ENCODE results near the gene GTF3C5.
"Not testable (repeated sequence)": the region's sequence is repeated elsewhere in the genome, so short reads cannot be mapped to it uniquely, and the experiment has no call there.

Gene GTF3C5

DNA sequence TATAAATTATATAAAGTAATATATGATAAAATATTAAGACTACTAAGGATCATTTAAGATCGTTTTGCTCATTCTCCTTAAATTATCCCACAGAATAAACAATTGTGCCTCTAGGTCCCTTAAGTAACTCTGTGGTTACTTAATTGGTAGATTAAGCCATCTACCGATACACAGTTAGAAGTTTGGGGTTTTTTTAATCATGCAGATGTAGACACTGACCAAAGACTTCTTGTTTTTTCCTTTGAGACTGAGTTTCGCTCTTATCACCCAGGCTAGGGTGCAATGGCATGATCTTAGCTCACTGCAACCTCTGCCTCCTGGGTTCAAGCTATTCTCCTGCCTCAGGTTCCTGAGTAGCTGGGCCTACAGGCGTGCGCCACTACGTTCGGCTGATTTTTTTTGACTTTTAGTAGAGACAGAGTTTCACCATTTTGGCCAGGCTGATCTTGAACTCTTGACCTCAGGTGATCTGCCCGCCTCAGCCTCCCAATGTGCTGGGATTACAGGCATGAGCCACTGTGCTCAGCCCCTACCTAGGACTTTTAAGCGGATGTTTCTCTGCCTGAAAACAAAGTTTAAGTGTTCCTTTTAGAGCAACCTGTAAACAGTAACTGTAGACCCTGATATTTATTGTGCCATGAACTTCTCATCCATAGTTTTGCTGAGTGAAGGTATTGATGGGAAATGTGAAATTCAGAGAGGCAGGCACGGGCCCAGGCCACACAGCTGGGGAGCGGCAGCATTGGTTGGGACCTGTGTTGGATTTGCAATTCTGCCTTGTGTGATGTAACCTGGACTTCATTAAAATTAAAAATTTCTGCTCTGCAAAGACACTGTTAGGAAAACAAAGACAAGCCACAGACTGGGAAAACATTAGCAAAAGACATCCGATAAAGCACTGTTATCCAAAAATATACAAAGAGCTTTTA, 42.6 kb downstream of the GTF3C5 start:
- DNase-seq, result no peak

DNA sequence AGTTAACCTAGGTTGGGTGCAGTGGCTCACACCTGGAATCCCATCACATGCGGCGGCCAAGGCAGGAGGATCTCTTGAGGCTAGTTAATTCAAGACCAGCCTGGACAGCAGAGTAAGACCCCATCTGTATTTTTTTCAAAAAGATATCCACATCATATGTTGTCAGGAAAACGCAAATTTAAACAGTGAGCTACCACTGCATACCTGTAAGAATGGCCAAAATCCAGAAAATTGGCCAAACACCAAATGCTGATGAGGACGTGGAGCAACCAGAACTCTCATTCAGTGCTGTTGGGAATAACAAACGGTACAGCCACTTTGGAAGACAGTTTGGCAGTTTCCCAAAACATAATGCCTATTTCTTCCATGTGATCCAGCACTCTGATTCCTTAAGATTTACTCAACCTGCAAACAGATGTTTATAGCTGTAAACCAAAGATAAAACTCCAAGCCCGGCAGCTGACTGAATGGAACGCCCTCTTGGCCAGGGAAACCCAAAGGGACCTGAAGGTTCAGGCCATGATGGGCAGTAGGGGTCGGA, 43.4 kb downstream of the GTF3C5 start:
- no peak for DNase-seq

DNA sequence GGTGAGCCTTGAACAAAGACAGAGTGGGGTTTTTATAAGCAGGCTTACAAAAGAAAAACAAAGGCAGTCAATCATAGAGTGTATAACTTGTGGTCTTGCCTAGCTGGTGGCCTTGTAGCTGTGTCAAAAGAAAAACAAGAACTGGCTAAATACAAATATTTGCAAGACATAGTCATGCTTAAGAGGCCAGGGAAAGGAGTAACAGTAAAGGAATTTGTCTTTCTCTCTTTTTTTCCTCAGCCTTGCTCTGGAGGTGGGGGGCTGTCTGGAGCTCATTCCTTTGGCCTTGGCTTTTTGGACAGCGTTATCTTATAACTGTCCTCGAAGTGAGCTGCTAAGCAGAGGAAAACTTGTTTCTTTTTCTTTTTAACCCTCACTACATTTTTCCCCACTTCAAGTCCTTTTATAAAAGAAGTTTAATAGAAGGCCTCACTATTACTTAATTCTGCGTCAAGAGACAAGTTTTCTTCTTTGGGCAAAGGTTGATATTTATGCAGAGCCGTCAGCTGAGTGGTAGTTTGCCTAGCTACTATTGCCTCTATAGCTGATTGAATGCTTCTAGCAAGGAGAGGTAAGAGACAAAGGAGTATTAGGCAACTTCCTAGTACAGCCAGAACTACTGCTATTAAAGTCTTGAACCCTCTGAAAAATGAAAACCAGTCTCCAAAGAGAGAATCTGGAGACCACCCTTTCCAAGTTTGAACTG, 45.3 kb downstream of the GTF3C5 start:
- DNase-seq, result no peak

DNA sequence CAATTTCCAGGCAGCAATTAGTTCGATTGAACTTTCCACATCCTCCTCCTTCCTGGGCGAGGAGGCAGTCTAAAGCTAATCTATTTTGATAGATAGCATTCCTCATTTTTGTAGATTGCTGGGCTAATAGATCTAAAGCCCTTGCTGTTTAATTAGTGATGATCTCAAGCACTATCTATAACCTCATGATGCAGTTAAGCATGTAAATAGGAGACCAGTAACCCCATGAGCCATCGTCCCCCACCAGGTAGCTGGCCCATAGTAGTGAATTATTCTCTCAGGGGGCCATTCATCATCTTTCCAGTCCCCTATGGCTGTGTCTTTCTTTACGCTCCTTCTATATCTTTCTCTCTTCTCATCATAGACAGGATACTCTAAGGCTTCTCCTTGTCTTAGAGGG, 45.9 kb downstream of the GTF3C5 start:
- DNase-seq, result no peak

DNA sequence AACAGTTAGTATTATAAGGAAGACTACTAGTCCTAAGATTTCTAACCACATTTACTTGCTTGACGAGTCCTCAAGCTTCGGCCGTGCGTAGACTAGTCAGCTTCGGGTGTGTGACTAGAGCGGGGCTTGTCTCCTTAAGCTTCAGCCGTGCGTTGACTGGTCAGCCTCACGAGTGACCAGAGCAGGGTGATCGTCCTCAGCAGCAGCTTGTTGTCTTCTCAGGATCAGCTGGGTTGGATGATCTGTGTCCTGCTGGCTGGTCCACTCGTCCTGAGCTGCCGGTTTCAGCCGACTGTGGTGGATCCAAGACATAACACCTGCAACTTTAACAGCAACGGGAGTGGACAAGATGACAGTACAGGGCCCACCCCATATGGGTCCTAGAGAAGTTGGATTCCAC, 47.7 kb downstream of the GTF3C5 start:
- no peak for DNase-seq

DNA sequence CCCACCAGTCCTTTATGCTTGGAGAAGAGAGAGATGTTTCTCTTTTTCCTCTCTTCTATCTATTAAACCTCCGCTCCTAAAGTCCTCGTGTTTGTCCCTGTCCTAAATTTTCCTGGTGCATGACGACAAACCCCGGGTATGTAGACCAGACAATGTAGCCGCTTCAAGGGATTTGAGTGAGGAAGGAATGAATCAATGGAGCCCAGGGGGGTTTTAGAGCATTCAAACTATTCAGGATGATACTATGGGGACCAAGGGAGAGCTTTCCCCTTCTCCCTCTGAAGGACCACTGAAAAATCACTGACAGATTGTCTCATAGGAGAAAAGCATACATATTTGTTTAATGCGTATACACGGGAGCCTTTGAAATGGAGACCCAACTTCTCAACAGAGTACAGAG, 49.4 kb downstream of the GTF3C5 start:
- no peak for DNase-seq

DNA sequence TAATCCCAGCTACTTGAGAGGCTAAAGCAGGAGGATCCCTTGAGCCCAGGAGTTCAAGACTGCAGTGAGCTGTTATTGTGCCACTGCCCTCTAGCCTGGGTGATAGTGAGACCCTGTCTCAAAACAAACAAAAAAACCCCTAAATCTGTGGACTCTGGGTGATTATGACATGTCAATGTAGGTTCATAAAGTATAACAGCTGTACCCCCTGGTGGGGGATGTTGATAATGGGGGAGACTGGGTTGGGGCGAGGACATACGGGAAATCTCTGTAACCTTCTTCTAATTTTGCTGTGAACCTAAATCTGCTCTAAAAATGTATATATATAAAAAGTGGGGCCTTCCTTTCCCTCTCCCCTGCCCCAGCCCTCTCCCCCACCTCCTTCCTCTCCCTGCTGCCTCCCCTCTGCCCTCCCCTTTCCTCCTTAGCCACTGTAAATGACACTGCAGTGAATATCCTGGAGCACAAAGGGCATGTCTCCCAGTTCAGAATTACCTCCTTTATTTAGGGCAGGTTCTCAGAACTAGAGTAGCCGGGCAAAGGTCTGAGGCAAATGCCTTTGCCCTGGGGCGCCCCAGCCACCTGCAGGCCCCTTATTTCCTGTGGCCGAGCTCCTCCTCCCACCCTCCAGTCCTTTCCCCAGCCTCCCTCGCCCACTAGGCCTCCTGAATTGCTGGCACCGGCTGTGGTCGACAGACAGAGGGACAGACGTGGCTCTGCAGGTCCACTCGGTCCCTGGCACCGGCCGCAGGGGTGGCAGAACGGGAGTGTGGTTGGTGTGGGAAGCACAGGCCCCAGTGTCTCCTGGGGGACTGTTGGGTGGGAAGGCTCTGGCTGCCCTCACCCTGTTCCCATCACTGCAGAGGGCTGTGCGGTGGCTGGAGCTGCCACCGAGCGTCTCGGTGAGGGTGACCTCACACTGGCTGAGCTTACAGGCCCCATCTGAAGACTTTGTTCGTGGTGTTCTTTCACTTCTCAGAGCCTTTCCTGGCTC, 50.3 kb downstream of the GTF3C5 start:
- not testable (repeated sequence) for DNase-seq

DNA sequence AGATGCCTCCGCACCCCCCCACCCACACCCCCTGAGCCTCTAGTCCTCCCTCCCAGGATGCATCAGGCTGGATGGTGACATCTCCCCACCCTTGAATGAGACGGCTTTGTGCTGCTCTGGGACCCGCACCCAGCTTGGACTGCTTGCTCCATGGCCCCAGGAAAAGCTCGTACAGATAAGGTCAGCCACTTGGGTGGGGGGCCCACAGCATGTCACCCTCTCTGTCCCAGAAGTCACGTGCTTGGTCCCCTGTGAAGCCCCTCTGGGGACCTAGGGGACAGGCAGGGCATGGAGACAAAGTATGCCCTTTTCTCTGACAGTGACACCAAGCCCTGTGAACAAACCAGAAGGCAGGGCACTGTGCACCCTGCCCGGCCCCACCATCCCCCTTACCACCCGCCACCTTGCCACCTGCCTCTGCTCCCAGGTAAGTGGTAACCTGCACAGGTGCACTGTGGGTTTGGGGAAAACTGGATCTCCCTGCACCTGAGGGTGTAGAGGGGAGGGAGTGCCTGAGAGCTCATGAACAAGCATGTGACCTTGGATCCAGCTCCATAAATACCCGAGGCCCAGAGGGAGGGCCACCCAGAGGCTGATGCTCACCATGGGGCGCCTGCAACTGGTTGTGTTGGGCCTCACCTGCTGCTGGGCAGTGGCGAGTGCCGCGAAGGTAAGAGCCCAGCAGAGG, 51.3 kb downstream of the GTF3C5 start:
- DNase-seq, result not testable (repeated sequence)

DNA sequence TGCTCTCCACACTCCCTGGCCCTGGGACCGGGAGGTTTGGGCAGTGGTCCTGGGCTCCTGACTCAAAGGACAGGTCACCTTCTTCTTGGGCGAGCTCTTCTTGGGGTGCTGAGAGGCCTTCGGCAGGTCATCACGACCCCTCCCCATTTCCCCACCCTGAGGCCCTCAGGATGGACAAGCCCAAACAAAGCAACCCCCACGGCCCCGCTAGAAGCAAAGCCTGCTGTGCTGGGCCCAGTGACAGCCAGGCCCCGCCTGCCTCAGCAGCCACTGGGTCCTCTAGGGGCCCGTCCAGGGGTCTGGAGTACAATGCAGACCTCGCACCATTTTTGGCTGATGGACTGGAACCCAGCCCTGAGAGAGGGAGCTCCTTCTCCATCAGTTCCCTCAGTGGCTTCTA, 52.9 kb downstream of the GTF3C5 start:
- not testable (repeated sequence) for DNase-seq

DNA sequence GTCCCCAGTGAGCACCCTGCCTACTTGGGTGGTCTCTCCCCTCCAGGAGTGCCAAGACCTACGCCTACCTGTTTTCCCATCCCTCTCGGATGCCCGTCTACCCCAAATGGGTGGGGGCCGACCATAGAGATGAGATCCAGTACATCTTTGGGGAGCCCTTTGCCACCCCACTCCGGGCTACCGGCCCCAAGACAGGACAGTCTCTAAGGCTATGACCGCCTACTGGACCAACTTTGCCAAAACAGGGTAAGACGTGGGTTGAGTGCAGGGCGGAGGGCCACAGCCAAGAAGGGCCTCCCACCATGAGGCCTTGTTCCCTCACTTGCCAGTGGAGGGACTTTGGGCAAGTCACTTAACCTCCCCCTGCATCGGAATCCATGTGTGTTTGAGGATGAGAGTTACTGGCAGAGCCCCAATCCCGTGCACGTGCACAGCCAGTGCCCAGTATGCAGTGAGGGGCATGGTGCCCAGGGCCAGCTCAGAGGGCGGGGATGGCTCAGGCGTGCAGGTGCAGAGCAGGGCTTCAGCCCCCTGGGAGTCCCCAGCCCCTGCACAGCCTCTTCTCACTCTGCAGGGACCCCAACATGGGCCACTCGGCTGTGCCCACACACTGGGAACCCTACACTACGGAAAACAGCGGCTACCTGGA, 55.5 kb downstream of the GTF3C5 start:
- DNase-seq, result not testable (repeated sequence)

DNA sequence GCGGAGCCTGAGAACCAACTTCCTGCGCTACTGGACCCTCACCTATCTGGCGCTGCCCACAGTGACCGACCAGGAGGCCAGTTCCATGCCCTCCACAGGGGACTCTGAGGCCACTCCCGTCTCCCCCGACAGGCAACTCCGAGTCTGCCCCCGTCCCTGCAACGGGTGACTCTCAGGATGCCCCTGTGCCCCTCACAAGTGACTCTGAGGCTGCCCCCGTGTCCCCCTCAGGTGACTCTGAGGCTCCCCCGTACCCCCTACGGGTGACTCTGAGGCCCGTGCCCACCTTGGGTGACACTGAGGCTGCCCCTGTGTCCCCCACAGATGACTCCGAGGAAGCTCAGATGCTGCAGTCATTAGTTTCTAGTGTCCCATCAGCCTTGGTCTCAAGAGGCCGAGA, 56.1 kb downstream of the GTF3C5 start:
- no peak for DNase-seq

DNA sequence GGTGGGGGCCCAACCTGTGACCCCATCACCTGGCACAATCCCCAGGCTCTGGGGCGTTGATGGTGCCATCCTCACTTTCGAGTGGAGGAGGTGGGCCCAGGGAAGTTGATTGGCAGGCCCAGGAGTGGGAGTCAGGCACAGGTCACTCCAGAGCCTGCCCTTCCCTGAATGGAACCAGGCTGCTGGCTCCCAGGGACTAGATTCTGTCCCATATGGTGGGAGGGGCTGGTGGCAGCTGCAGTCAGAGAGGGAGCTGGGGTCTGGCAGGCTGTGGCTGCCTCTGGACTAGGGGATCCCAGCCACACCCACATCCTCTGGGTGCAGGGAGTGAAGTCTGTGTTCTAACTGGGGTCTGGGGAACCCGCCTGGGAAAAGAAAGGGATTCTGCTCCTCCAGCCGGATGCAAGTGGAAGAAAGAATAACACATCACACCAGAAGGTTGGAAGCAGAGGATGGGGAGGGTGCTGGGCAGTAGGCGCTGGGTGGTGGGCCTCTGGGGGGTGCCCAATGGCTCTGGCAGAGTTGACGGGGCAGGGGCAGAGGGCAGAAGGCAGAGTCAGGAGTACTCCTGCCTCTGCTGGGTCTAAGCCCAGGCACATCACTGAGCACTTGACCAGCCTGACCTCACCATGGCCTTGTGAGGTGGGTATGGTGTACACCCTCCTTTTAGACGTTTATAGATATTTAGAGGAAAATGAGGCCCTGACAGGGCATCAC, 56.8 kb downstream of the GTF3C5 start:
- DNase-seq, result no peak

DNA sequence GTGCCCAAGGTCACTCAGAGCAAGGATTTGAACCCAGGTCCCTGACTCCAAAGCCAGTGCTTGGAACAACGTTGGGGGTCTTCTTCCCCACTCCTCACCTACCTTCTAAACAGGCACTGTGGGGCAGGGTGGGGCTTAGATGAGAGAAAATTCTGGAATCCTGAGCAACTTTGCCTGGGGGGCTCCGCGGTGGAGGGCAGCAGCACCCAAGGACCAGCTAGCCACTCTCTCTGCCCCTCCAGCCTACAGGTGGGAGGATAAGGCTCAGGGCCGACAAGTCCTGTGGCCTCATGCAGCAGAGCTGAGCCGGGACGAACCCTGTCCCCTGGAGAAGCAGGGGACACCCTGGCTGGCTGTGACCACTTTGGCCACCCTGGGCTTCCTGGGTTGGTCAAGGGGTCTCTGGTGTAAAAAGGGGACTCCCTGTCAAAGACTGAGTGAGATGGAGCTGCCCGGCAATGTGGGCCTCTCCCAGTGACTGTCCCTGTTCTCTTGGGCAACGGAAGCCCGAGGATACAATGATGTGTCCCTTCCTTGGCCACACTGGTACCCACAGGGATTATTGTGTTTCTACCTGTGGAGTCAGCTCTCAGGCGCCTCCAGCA, 57.5 kb downstream of the GTF3C5 start:
- no peak for DNase-seq

DNA sequence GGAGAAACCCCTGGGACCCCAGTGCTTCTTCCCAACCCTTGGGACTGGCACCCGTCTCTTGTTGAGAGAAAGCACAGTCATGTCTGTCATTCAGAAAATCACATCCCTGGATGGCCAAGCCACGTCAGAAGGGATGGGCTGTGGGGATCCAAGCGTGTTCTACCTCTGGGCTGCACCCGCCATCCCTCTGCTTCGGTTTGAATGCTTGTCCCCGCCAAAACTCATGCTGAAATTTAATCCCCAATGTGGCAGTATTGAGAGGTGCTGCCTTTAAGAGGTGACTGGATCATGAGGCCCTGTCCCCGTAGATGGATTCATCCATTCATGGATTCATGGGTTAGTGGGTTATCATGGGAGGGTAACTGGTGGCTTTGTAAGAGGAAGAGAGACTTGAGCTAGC, 58.0 kb downstream of the GTF3C5 start:
- no peak for DNase-seq

DNA sequence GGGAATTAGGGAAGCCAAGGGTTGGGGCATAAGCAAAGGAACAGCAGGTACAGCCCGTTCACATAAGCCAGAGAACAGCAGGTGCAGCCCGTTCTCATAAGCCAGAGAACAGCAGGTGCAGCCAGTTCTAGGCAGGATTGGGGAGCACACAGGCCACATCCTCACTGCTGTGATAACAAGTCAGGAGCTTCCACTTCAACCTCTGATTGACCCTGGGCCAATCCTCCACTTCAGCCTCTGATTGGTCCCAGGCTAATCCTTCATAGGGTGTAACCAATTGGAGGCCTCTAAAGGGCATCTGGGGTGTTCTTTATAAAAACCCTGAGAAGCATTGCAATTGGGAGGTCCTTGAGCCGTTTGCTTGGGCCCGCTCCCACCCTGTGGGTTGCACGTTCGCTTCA, 58.5 kb downstream of the GTF3C5 start:
- no peak for DNase-seq

DNA sequence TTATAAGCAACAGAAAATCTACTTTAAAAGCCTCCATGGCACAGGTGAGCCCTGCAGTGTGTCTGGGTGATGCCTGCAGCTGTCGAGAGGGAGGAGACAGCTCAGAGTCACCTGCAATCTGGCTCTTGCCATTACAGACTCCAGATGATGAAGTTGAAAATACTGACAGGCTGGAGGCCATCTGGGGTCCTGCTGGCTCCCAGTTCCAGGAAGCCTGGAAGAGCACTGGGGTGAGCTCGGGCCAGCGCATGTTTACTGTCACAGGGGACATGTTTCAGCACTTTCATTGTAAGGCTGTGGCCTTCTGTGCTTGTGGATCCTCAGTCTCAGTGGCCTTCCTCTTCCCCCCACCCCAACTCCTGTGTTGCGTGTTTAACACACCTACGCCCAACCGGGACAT, 59.4 kb downstream of the GTF3C5 start:
- no peak for DNase-seq

DNA sequence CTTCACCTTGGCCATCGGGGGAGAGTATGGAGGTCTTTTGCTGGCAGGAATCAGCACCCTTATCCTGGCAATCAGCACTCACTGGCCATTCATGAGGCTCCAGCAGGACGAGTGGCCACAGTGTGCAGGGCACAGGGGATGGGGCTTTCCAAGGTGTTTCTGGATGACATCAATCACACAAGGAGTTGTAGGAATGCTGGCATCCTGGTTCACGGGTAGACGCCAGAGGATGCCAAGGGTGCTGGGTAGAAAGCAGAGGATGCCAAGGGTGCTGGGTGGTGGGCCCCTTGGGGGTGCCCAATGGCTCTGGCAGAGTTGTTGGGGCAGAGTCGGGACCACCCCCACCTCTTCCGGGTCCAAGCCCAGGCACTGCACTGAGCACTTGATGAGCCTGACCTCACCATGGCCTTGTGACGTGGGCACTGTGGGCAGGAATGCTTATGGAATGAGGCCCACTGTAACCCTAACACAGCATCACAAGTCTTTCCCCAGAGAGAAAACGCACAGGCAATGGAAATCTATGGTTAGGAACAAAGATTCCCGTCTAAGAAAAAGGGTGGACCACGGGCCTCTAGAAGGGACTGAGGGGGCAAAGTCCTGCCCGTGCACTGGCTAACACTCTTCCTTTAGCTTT, 60.1 kb downstream of the GTF3C5 start:
- DNase-seq, result no peak

DNA sequence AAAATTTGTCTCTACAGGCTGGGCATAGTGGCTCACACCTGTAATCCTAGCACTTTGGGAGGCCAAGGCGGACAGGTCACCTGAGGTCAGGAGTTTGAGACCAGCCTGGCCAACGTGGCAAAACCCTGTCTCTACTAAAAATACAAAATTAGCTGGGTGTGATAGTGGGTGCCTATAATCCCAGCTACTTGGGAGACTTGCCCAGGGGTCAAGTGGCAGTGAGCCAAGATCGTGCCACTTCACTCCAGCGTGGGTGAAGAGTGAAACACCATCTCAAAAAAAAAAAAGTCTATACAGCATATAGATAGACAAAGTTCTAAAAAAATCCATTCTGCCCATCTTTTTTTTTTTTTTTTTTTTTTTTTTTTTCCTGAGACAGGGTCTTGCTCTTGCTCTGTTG, 63.6 kb downstream of the GTF3C5 start:
- DNase-seq, result not testable (repeated sequence)

DNA sequence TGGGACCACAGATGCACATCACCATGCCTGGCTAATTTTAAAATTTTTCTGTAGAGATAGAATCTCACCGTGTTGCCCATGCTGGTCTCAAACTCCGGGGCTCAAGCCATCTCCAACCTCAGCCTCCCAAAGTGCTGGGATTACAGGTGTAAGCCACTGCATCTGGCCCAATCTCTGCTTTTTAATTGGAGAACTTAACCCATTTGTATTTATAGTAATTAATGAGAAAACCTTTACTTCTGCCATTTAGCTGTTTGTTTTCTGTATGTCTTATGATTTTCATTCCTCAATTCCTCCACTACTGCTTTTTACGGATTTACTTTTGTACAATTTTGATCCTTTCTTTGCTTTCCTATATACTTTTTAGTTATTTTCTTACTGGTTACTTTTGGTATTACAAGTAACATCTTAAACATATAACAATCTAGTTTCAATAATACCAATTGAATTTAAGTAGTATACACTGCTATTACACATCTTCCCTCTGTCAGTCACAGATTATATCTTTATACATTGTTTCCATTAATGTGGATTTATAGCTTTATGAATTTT, 64.1 kb downstream of the GTF3C5 start:
- no peak for DNase-seq
